Hematopoietic multipotent progenitor cell treated with erythropoietin and hydrocortisone succinate and interleukin-3 and kit ligand, for 6 days (in vitro differentiated cells): ENCODE results near the gene HAAO.

Experiments used
- DNase-seq: peaks from one replicate; pipeline ENCODE4 v3.0.0-alpha.2; 2015

The HAAO gene

DNA sequence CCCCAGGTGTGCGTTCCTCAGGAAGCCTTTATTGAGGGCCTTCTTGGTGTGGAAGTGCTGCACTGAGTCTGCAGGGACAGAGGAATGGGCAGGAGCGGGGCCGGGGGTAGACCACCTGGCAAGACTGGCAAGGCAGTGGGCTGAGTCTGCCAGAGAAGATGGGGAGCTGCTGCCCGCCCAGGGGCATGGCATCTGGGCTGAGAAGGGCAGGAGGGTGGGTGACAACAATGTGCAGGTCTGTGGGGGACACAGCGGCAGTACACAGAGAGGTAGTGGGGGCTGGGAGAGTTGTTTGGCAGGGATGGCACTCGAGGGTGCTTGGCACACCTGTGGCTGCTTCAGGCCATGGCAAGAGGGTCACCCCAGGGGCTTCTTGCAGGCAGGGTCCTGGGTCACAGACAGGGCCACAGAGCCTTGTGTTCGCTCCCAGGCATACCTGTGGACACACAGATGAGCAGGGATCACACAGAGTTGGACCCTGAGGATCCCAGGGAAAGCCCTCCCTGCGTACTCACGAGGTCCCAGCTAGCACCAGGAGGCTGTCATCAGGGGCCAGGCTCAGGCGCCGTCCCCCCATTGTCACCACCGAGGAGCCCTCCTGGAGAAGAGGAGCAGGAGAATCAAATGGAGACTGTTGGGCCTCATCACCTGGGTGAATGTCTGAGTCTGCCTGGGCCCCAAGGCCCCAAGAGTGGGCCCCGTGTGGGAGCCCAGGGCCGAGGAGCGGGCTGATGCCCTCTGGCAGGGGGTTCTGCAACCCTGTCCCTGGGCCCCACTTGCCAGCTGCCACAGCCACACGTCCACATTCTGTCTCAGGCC lies 25.1 kb downstream of the HAAO start:
- DNase-seq: no peak

- no peak for DNase-seq
Measured at GRCh38 chr2:42765686-42766085, 26.7 kb downstream of the HAAO start.

GRCh38 chr2:42764901-42765300 lies 27.5 kb downstream of the HAAO start:
- no peak for DNase-seq

DNA sequence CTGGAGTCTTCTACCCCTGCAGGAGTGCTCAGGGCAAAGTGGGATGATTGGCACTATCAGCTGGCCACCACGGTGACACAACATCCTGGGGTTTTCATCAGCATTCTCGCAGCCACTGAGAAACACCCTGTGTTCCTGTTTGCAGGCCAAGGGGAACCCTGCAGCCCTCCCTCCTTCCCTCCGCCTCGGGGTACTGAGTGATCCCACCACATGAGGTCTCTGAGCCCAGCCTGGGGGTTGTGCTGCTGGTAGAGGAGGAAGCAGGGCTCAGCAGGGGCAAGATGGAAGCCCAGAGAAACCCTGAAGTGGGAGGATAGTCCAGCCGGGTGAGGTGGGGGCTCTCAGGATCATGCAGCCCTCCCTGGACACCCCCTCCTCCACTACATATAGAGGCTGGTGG lies 28.3 kb downstream of the HAAO start, which contains the start of gene OXER1:
Gene OXER1 (minus strand): TSS at position 40 of the 400 bp plus-strand sequence. CDS start 73 bp downstream, outside the sequence.
- DNase-seq: peak; percentile 72

- no peak for DNase-seq
Measured at GRCh38 chr2:42762823-42763804, 29.3 kb downstream of the HAAO start.

GRCh38 chr2:42762155-42762554 lies 30.2 kb downstream of the HAAO start:
- DNase-seq: no peak

DNA sequence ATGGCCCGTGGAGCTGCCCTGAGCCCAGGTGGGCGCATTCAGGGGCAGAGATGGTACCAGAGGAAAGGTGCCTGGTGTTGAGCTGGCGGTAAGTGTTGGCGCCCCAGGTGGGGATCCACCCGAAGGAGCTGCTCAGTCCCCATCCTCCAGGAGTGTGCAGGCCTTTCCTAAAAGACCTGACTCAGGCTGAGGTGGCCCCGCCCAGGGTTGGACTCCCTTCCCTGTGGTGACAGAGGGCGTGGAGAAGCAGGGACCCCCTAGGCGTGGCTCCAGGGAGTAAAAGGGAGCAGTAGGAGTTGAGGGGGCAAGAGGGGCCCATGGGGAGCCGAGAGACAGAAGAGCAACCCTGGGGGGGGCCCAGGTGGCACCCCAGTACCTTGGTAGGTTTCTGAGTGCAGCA lies 30.8 kb downstream of the HAAO start:
- DNase-seq: no peak

- no peak for DNase-seq
Measured at GRCh38 chr2:42758751-42759150, 33.6 kb downstream of the HAAO start.

DNA sequence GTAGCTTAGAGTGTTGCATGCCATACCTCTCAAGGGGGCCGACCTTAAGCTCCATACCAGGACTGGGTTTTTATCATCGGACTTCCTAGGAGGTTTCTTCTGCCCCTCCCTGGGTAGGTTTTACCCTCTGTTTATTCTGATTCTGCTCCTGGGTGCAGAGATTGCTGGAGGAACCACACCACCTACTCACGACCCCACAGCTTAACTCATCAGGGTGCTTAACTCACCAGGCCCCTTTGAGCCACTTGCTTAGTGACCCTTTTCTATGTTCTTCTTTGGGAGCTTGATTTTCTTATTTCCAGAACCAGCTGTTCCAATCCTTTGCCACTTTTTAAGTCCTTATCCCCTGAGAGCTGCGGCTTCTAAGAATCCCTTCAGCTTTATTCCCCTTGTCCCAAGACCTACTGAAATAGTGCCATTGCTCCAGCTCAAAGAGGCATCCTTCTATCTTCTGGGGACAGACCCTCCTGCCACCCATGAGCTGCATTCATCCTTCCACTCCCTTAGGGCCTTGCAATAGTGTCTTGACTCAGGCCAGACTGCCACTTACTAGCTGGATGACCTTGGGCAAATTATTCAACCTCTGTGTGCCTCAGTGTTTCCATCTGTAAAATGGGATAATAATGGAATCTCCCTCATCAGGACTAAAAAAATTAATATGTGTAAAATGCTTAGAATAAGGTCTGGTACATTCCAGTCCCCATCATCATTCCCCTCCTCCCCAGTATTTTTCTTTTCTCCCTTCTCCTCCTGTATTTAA lies 34.2 kb downstream of the HAAO start:
- DNase-seq: no peak

- no peak for DNase-seq
Measured at GRCh38 chr2:42756966-42757513, 35.3 kb downstream of the HAAO start.

- no peak for DNase-seq
Measured at GRCh38 chr2:42756150-42756775, 36.1 kb downstream of the HAAO start.

- DNase-seq: no peak
Measured at GRCh38 chr2:42755191-42755880, 37.0 kb downstream of the HAAO start.

- no peak for DNase-seq
Measured at GRCh38 chr2:42754776-42755140, 37.6 kb downstream of the HAAO start.

DNA sequence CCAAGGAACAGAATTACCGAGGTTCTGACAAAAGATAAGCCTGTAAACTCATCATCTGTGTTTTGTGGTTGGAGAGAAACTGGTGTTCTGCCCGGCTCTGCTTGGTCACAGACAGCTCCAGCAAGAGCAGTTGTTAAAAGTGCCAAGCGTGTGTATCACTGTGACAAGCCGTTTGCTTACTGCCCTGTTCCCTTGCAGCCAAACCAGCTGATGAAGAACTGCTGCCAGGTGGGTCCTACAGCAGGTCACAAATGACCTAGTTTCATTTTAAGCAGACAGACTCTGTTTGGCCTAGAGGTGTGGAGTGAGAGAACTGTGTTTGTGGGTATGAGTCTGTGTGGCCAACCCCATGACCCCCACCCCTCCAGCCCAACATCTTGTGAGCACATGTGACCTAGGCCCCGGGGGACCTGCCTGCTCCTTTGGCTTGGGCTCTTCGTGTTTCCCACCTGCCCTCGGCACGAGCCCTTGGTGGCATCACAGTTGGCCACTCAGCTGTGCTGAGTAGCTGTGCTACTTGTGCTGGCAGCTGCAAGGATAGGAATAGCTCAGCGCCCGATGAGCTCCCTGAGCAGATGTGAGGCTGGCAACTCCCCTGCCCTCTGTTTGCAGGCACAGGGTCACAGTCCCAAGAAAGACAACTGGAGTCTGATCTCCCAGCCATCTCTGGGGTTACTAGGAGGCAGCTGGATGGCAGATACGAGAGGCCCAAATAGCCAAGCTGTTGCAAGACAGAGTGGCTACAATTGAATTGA lies 38.2 kb downstream of the HAAO start:
- DNase-seq: peak; percentile 54

GRCh38 chr2:42752816-42753813 lies 39.3 kb downstream of the HAAO start:
- peak; percentile 58 for DNase-seq

GRCh38 chr2:42752314-42752713 lies 40.1 kb downstream of the HAAO start:
- peak; percentile 86 for DNase-seq

DNA sequence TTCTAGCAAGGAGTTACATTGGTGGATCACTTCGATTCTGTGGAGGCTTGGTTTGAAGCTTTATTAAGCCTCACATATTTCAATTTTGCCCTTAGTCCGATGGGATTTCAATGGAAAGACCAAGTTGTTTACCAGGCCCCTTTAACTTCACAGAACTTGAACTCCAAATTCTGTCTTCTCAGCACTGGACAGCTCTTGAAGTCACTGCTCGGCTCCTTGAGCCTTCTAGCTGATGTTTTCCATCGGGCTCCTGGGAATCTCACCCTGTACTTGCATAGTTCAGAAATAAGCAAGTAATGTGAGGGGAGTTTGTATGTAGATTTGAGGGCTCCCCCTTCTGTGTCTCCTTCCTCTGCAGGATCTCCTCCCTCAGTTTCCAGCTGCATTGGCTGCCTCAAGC lies 43.5 kb downstream of the HAAO start:
- no peak for DNase-seq

DNA sequence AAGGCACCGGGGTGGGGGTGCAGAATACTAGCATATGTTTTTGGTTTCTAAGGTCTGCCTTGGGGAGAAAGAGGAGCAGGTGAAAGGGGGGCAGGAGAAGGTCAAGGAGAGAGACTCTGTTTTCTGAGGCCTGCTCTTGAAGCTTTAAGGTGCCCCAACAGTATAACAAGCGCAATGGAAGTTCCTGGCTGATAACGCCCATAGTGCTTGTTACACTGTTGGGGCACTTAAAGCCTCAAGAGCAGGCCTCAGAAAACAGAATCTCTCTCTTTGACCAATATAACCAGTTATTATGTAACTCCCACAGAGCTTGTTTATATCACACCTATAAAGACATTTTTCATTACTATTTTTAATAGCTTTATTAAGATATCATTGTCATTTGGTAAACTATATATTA lies 45.0 kb downstream of the HAAO start:
- DNase-seq: no peak

- no peak for DNase-seq
Measured at GRCh38 chr2:42744545-42745082, 47.8 kb downstream of the HAAO start.
